Right lung (tissue), 5 donors: Measurements from ENCODE around the gene NDUFA12. TPM values are rescaled to one million over a fixed set of nuclear protein-coding genes. Genes with fewer than 3 reads are reported as not detected.

Experiments
- DNase-seq, 2 donors: peaks; one replicate each; pipeline ENCODE4 v3.0.0-alpha.2; 2013
- polyA plus RNA-seq, 5 donors: library from polyadenylated mRNA; unstranded; fragments of 120-200 nt; gene quantifications; one replicate each; pipeline versions ENCODE4 v1.2.1 to v1.2.3, GENCODE V29; 2013; ENCODE audit warnings: inconsistent platforms in 1 of 5, low replicate concordance in 1 of 5; ENCODE audit not compliant: insufficient read length in 5 of 5, insufficient read depth in 1 of 5

Gene NDUFA12
- polyA plus RNA-seq, 5 donors = 77.5 to 92.4 (median 91.8) TPM

GRCh38 chr12:94948232-94948810 lies 55.2 kb downstream of the NDUFA12 start:
- no peak for DNase-seq

- DNase-seq = no peak
These were observed 60.8 kb downstream of the NDUFA12 start for GRCh38 chr12:94942663-94943062.

GRCh38 chr12:94941440-94941862 lies 62.0 kb downstream of the NDUFA12 start:
- DNase-seq = peak; percentile 38 to 50

- no peak for DNase-seq
These were observed 62.7 kb downstream of the NDUFA12 start for GRCh38 chr12:94940771-94941170.

GRCh38 chr12:94938583-94938982 lies 64.9 kb downstream of the NDUFA12 start:
- no peak for DNase-seq

GRCh38 chr12:94930772-94931171 lies 72.7 kb downstream of the NDUFA12 start:
- DNase-seq = no peak

- no peak for DNase-seq
These were observed 73.3 kb downstream of the NDUFA12 start for GRCh38 chr12:94930216-94930654.

- DNase-seq = no peak
These were observed 73.7 kb downstream of the NDUFA12 start for GRCh38 chr12:94929780-94930179.

- no peak for DNase-seq
These were observed 77.8 kb downstream of the NDUFA12 start for GRCh38 chr12:94925729-94926128.

GRCh38 chr12:94925206-94925605 lies 78.3 kb downstream of the NDUFA12 start:
- no peak for DNase-seq

GRCh38 chr12:94922561-94922960 lies 80.9 kb downstream of the NDUFA12 start:
- no peak for DNase-seq

Other genes with a start within 250 kb of the NDUFA12 start
- gene NR2C1, start 69.9 kb upstream of the NDUFA12 start, polyA plus RNA-seq = 100 to 1,000 TPM in 1 of 5 donors, 10 to 100 TPM in 4; 55.2 to 103 (median 86.1) TPM
- gene FGD6, start 213.8 kb upstream of the NDUFA12 start, polyA plus RNA-seq = 10 to 100 TPM in 4 of 5 donors, 1 to 10 TPM in 1; 9.5 to 19.9 (median 15.7) TPM
- 100 to 1,000 TPM in 3 of 5 donors, 10 to 100 TPM in 2; 60.4 to 118 (median 101) TPM for gene VEZT, start 214.1 kb upstream of the NDUFA12 start, polyA plus RNA-seq